Type B pancreatic cell (in vitro differentiated cells): Measurements from ENCODE around the gene COPZ2. TPM values are rescaled to one million over a fixed set of nuclear protein-coding genes. Genes with fewer than 3 reads are reported as not detected.
A peak's percentile ranks its signal among the peaks of the same experiment; 100 is the strongest.

Source experiments
- DNase-seq: peaks from one replicate; pipeline ENCODE4 v3.0.0; 2021; ENCODE audit warnings: mixed read lengths; ENCODE audit not compliant: unreplicated experiment; ENCODE audit errors: extremely low spot score
- H3K27ac Mint-ChIP-seq: 2 replicates; pipeline ENCODE4 v1.8.0; 2021; ENCODE audit warnings: mild to moderate bottlenecking, mixed read lengths
- H3K27me3 Mint-ChIP-seq: 2 replicates; pipeline ENCODE4 v1.8.0; 2021; ENCODE audit warnings: mixed read lengths
- H3K36me3 Mint-ChIP-seq: 2 replicates; pipeline ENCODE4 v1.8.0; 2021; ENCODE audit warnings: mixed read lengths
- H3K4me1 Mint-ChIP-seq: one replicate; pipeline ENCODE4 v1.8.0; 2021; ENCODE audit warnings: mixed read lengths; ENCODE audit not compliant: unreplicated experiment
- H3K4me3 Mint-ChIP-seq: 2 replicates; pipeline ENCODE4 v1.8.0; 2021; ENCODE audit warnings: mild to moderate bottlenecking, mixed read lengths
- H3K9me3 Mint-ChIP-seq: 2 replicates; pipeline ENCODE4 v1.8.0; 2021; ENCODE audit warnings: mixed read lengths
- CTCF ChIP-seq: fragments of 200-600 bp; sonication (generic); conservative IDR thresholded peaks from 2 replicates; pipeline ENCODE4 v1.5.0; 2021; ENCODE audit warnings: antibody characterized with exemption, mild to moderate bottlenecking
- total RNA-seq: library from RNA; stranded (reverse); gene quantifications from 2 replicates; pipeline ENCODE4 v1.2.1, GENCODE V29; 2021; ENCODE audit warnings: low replicate concordance

COPZ2 gene
- total RNA-seq, 1 donor from 2014 or later = 5.7 TPM

GRCh38 chr17:48025904-48026501 lies 11.6 kb downstream of the COPZ2 start:
- DNase-seq = no peak
- no peak for TF ChIP-seq CTCF
- Mint-ChIP-seq H3K27ac (peak overlapping the region; percentile 97), H3K4me1 (peaks cover 21% of the 10 kb centered on the region), H3K4me3 (peak overlapping the region; percentile 92), H3K27me3 (peaks cover 37% of the 10 kb centered on the region), H3K9me3 (no peaks in the 10 kb centered on the region), H3K36me3 (no peaks in the 10 kb centered on the region)

DNA sequence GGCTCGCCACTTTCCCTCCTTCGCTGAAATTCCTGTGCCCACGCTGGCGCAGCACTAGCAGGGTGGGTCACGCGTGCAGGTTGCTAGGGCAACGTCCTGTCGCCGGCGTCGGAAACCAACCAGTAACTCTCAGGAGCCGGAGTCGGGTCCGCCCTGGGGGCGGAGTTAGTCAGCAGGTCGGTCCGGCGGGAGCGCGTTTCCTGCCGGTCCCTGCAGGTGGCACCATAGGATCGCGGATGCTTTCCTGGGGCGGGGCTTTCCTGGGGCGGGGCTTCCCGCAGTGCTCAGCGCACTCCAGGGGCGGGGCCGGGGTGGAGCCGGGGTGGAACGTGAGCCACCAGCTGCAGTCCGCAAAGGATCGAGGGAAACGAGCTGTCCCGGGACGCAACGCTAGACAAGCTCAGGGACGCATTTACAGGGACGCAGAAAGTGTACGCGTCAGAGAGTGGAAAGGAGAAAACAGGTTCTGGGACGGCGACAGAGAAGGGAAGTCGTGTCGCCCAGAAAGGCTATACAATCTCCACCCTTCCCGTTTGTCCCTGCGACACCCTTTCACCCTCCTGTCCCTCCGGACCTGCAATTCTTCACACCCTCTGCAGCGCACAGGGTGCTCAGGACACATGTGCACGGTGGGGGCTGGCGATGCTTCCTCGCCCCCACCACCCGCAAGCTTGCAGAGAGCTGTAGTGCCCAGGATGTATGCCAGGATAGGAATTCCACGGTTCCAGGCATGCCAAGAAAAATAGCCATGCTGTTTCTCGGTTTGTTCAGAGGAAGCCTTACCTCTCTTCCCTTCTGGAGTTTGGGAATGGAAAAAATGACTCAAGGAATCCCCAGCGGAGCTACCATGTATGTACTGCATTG lies 12.3 kb downstream of the COPZ2 start:
- Mint-ChIP-seq H3K4me1 (peaks cover 21% of the 10 kb centered on the region), H3K27ac (peak overlapping the region; percentile 97), H3K27me3 (peaks cover 37% of the 10 kb centered on the region), H3K9me3 (no peaks in the 10 kb centered on the region), H3K4me3 (peak overlapping the region; percentile 92), H3K36me3 (no peaks in the 10 kb centered on the region)
- peak; percentile 98 for DNase-seq
- peak; percentile 79 for TF ChIP-seq CTCF

DNA sequence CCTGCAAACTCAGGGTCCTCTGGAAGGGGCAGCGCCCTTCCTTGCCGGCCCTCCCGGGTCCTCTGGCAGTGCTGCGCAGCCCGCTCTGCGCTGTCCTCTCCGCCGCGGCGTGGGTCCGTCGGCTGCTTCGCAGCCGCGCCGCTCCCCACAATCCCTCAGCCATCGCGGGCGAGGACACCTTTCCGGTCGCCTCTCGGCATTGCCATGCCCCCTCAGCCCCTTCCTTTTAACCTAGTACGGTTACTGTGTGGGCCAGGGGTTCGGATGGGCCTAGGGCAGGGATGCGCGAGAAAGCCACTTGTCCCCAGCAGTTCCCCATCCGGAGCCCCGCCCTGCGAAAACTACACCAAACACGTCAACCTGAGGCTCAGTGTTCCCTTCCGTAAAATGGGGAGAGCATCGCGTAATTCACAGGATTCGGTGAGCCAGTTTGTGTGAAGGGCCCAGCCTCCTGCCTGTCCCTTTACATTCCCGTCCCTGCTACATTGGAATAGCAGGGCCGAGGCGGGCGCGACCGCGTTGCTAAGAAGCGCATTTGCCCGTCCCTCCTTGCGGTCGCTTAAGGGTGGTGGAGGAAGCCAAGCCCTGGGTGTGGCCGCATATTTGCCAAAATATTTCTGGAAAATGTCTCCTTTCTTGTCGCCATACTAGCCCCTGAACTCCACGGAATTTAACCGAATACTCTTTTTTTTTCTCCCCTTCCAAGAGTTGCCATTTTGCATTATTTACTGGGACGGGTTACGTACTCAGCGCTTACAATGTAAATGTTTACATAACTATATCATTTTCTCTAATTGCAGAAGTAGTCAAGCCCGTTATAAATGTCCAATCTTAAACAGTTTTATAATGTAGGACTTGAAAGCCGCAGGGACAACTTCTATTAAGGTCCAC lies 13.2 kb downstream of the COPZ2 start:
- no peak for TF ChIP-seq CTCF
- no peak for DNase-seq
- peaks cover 21% of the 10 kb centered on the region for H3K4me1 Mint-ChIP-seq
- peak overlapping the region; percentile 97 for H3K27ac Mint-ChIP-seq
- no peaks in the 10 kb centered on the region for H3K36me3 Mint-ChIP-seq
- peaks cover 40% of the 10 kb centered on the region for H3K27me3 Mint-ChIP-seq
- no peaks in the 10 kb centered on the region for H3K9me3 Mint-ChIP-seq
- H3K4me3 Mint-ChIP-seq = peak overlapping the region; percentile 92

GRCh38 chr17:48023400-48024148 lies 14.0 kb downstream of the COPZ2 start:
- peaks cover 21% of the 10 kb centered on the region for H3K4me1 Mint-ChIP-seq
- H3K36me3 Mint-ChIP-seq = no peaks in the 10 kb centered on the region
- peaks cover 43% of the 10 kb centered on the region for H3K27me3 Mint-ChIP-seq
- H3K27ac Mint-ChIP-seq = no peak overlapping the region
- H3K9me3 Mint-ChIP-seq = no peaks in the 10 kb centered on the region
- peak overlapping the region; percentile 84 for H3K4me3 Mint-ChIP-seq
- DNase-seq = peak; percentile 83
- TF ChIP-seq CTCF = no peak

- Mint-ChIP-seq H3K4me3 (peak overlapping the region; percentile 59), H3K27me3 (peaks cover 45% of the 10 kb centered on the region), H3K9me3 (no peaks in the 10 kb centered on the region), H3K36me3 (no peaks in the 10 kb centered on the region), H3K4me1 (peaks cover 26% of the 10 kb centered on the region), H3K27ac (no peak overlapping the region)
- no peak for TF ChIP-seq CTCF
- no peak for DNase-seq
These were observed 14.7 kb downstream of the COPZ2 start for GRCh38 chr17:48022901-48023300.
